NK-92 (cell line): ENCODE results near the gene IRF2BPL.

ENCODE experiments used
- DNase-seq: peaks from one replicate; lab custom pipeline; 2025; ENCODE audit not compliant: unreplicated experiment; lab: John Stamatoyannopoulos, UW

The IRF2BPL gene

DNA sequence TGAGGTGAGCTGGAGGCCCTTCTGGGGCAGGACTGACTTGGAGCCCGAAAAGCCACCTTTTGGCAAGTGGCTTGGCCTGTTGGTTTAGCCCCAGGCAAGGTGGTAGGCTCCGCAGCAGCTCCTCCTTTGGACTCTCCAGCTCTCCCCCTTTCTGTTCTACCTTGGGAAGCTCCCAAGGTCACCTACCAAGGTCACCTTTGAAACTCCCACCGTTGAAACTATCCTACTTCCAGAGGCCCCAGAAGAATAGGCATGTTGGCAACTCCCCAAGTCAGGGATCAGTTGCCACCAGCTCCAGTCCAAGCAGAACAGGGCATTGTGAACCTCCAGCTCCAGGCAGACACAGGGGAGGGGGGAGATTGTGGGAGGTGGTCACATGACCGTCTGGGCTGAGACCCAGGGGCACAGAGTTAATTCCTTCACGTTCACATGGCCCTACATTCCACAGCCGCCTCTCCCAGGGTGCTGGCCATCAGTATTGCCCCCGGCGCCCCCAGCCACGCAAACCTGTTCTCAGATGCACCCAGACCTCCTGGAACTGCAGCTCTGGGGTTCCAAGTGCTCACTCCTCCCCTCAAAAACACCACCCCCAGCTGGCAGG, 14.4 kb downstream of the IRF2BPL start:
- no peak for DNase-seq

DNA sequence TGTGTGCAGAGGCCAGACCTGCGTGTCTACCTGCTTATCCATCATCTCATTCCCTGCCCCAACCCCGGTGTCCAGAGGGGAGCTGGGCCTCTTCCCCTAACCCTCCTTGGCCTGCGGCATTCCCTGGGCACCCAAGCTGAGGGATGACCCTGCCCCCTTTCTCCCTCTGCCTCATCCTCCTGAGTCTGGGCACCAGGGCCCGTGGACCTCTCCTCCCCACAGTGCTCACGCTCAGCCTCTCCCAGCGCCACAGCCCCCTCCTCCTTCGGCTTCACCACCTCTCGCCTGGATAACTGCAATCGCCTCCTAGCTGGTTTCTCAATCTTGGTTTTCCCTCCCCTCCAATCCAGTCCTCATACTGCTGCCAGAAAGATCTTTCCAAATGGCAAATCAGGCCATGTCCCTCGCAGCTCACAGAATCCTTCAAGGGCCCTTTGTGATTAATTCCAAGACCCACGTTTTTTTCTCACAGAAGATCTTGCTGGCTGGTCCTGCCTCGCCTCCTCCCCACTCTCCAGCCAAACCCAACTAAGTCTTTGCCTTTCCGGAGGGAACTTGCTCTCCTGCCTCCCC, 16.2 kb downstream of the IRF2BPL start:
- no peak for DNase-seq

DNA sequence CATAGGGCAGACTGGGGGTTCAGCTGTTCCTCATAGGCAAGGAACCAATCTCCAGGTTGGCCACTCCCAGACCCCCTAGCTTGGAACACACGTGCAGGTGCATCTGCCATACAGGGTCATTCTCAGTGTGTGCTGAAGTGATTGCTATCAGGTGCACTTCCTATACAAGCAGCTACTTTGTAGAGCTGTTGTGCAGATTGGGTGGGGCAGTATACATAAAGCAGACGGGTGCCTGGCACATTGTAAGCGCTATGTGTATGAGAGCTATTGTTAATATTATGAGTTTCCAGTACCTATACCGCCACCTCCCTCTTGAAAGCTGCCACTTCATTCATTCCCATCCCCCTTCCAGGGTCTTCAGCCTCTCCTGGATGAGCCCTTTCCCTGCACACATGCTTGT, 17.3 kb downstream of the IRF2BPL start:
- no peak for DNase-seq

DNA sequence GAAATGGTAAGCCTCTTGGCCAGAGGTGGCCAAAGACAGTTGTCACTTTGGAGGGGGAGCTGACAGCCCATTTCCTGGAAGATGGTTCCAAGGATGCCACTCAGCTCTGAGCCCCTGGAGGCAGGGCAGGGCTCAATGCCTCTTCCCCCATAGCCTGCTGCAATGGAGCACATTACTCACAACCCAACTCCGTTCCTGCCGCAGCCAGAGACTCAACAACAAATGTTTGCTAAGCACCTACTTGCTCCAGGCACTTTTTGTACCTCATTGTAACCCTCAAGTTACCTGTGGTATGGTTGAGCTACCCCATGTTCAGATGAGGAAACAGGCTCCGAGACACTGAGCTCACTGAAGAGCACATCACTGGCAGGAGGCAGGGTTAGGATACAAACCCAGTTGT, 19.5 kb downstream of the IRF2BPL start:
- DNase-seq, result no peak

DNA sequence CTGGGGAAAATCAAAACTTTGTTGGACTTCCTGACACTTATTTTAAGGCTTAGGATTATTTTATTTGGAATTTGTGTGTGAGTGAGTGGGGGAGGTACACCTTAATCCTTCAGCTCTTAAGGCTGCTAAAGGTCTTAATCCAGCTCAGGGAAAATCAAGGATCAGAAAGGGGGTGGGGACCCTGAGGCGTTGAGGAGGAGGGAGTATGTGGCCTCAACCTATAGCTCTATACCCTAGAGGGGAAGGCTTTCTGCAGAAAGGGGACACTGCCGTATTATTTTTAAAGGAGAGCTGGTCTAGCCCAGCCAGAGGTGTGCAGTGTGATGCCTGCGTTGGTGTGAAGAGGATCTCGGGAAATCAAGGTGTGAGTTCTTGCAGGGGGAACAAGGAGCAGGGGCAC, 20.0 kb downstream of the IRF2BPL start:
- no peak for DNase-seq

GRCh38 chr14:77007975-77008421, 20.5 kb downstream of the IRF2BPL start:
- no peak for DNase-seq

- DNase-seq, result no peak
Measured at GRCh38 chr14:77007183-77007974, 21.1 kb downstream of the IRF2BPL start.

GRCh38 chr14:77006132-77006531, 22.4 kb downstream of the IRF2BPL start:
- DNase-seq, result no peak

- no peak for DNase-seq
Measured at GRCh38 chr14:77005559-77005958, 22.9 kb downstream of the IRF2BPL start.

- no peak for DNase-seq
Measured at GRCh38 chr14:77004711-77005460, 23.6 kb downstream of the IRF2BPL start.

- no peak for DNase-seq
Measured at GRCh38 chr14:77003960-77004710, 24.4 kb downstream of the IRF2BPL start.

DNA sequence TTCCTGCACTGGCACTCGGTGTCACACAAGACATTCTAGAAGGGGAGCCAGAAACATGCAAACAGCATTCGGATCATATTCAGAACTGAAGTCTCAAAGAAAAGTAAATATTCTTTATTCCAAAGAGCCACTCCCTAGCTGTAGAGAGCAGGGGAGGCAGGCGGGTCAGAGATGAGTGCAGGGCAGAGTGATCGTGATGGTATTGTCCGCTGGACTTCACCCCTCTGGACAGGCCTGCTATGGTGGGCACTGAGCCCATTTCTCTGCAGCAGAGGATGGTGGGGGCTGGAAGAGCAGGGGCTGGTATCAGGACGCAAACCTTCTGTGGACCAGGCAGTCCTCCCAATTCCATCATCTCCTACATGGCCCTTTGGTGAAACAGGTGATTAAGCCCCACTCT, 25.6 kb downstream of the IRF2BPL start:
- DNase-seq, result no peak

- no peak for DNase-seq
Measured at GRCh38 chr14:77002335-77002734, 26.2 kb downstream of the IRF2BPL start.

GRCh38 chr14:77000340-77001270, 27.9 kb downstream of the IRF2BPL start:
- no peak for DNase-seq

DNA sequence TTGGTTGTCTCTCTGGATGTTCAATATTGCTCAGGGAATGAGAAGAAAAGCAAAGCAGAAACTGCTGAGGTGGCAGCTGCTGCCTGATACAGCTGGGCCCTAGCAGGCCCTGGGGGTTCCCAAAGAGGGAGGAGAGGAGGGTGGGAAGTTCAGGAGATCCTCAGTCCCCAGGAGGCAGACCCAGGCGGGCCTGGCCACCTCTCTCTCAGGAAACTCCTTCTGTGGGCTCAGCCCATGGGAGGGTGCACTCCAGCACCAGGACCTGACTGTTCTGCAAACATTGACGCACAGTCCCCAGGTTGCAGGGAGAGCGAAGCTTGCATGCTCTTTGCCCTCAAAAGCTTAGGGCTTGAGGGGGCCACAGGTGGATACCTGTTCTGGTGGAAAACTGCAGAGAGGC, 29.6 kb downstream of the IRF2BPL start:
- DNase-seq, result no peak

DNA sequence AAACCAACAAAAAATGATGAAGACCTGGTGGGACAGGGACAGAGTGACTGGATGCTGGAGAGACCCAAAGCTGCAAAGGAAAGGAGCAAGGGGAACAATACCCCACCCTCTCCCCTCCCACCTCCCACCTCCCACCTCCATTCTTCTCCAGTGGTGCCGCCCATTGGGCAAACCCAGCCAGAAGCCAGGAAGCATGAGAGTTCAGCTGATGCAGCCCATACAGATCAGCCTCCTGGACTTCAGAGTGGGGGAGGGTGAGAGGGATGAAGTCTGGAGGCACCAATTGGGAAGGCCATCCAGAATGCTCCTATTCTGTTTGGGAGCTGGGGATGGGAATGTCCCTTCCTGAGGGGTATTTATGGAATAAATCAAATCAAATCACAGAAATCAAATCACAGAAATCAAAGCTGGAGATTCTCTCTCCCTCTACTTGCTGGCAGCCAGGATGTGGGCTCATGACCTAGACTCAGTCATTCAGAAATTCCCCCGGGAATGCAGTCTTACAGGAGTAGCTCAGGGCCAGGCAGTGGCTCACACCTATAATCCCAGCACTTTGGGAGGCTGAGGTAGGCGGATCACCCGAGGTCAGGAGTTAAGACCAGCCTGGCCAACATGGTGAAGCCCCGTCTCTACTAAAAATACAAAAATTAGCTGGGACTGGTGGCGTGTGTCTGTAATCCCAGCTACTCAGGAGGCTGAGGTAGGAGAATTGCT, 31.1 kb downstream of the IRF2BPL start:
- no peak for DNase-seq

DNA sequence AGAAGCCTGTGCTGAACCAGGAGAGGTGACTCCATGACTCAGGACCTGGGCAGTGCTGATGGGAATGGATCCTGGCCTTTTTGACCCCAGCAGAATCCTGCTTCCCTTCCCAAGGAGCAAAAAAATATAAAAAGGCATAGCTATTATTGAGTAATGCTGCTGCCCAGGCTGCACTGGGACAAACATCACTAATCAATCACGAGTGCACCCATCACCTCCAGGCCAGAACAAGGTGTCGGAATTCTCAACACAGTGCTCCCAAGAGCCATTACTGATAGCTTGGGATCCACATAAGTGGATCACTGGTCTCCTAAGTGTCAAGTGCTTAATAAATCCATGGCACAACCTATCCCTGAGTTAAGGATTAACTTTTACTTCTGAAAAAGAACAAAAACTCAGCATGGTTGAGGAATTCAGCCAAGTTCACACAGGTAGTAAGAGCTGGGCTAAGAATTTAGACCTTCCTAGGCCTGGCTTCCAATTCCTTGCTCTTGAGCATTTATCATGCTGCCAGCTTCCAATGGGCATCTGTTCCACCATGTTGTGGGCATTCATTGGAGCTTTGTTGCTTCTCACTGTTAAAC, 31.9 kb downstream of the IRF2BPL start:
- DNase-seq, result no peak

GRCh38 chr14:76995279-76996035, 33.1 kb downstream of the IRF2BPL start:
- DNase-seq, result no peak
